HEK293 (cell line): ENCODE data around the gene BOC.

Source experiments
- CTCF ChIA-PET: fragments of 350-600 bp; formaldehyde crosslinking; extraction: SDS; loops from one replicate; lab custom pipeline; 2021; ENCODE audit warnings: antibody characterized with exemption; lab: Yijun Ruan, JAX
- POLR2A ChIA-PET: fragments of 300-600 bp; formaldehyde crosslinking; extraction: SDS; loops from one replicate; lab custom pipeline; 2020; ENCODE audit warnings: antibody characterized with exemption, inconsistent platforms; lab: Yijun Ruan, JAX
- H3K27ac ChIP-seq: fragments of 200-500 bp; sonication (Bioruptor generic); 2 replicates; pipeline ENCODE4 v1.5.1; 2014; ENCODE audit warnings: low read depth, low read length, control low read depth, inconsistent platforms; ENCODE audit errors: extremely low read depth
- H3K36me3 ChIP-seq, 2 experiments: fragments of 200-500 bp in 1 of 2; sonication (Bioruptor generic) in 1 of 2; 1 replicate in 1 of 2; 2 replicates in 1 of 2; pipeline ENCODE4 v1.5.1; 2014 to 2017; ENCODE audit warnings: inconsistent platforms in 2 of 2, low read length in 2 of 2; ENCODE audit not compliant: control insufficient read depth in 2 of 2, insufficient read depth in 1 of 2
- H3K4me1 ChIP-seq: fragments of 200-500 bp; sonication (Bioruptor generic); 2 replicates; pipeline ENCODE4 v1.5.1; 2014; ENCODE audit warnings: mild to moderate bottlenecking, low read length, inconsistent platforms; ENCODE audit not compliant: control insufficient read depth, insufficient read depth
- H3K4me3 ChIP-seq: 2 replicates; pipeline ENCODE4 v1.5.1; 2011; ENCODE audit warnings: low read depth, mild to moderate bottlenecking, control low read depth, low read length, moderate library complexity
- H3K9me3 ChIP-seq: fragments of 200-500 bp; sonication (Bioruptor generic); 2 replicates; pipeline ENCODE4 v1.5.1; 2014; ENCODE audit warnings: low read depth, low read length, inconsistent platforms; ENCODE audit not compliant: control insufficient read depth, insufficient read depth
- HIC1 ChIP-seq: fragments of 450-650 bp; formaldehyde crosslinking; IDR thresholded peaks from 2 replicates; pipeline ENCODE4 v1.5.1; 2016; ENCODE audit warnings: missing biosample characterization, missing genetic modification characterization
- PRDM4 ChIP-seq: fragments of 450-650 bp; formaldehyde crosslinking; IDR thresholded peaks from 2 replicates; pipeline ENCODE4 v1.5.1; 2017; ENCODE audit warnings: missing biosample characterization, missing genetic modification characterization
- ZBTB44 ChIP-seq: fragments of 450-650 bp; IDR thresholded peaks from 2 replicates; pipeline ENCODE4 v1.5.1; 2018; ENCODE audit warnings: missing biosample characterization, mild to moderate bottlenecking, missing genetic modification characterization
- ZBTB48 ChIP-seq: fragments of 450-650 bp; formaldehyde crosslinking; IDR thresholded peaks from 2 replicates; pipeline ENCODE4 v1.5.1; 2016; ENCODE audit warnings: missing biosample characterization, missing genetic modification characterization
- ZBTB6 ChIP-seq: fragments of 450-650 bp; formaldehyde crosslinking; IDR thresholded peaks from 2 replicates; pipeline ENCODE4 v1.5.1; 2017; ENCODE audit warnings: missing biosample characterization, missing genetic modification characterization
- ZBTB7A ChIP-seq: fragments of 450-650 bp; formaldehyde crosslinking; IDR thresholded peaks from 2 replicates; pipeline ENCODE4 v1.5.1; 2016; ENCODE audit warnings: low read depth, missing biosample characterization, missing genetic modification characterization
- ZNF112 ChIP-seq: fragments of 450-650 bp; formaldehyde crosslinking; IDR thresholded peaks from 2 replicates; pipeline ENCODE4 v1.5.0; 2017; ENCODE audit warnings: missing biosample characterization, missing genetic modification characterization
- ZNF133 ChIP-seq: fragments of 450-650 bp; formaldehyde crosslinking; IDR thresholded peaks from 2 replicates; pipeline ENCODE4 v1.5.1; 2016; ENCODE audit warnings: missing biosample characterization, missing genetic modification characterization
- ZNF16 ChIP-seq: fragments of 450-650 bp; formaldehyde crosslinking; IDR thresholded peaks from 2 replicates; pipeline ENCODE4 v1.5.1; 2016; ENCODE audit warnings: low read depth, missing biosample characterization, missing genetic modification characterization
- ZNF202 ChIP-seq: fragments of 450-650 bp; formaldehyde crosslinking; IDR thresholded peaks from 2 replicates; pipeline ENCODE4 v1.5.1; 2016; ENCODE audit warnings: missing biosample characterization, missing genetic modification characterization, borderline replicate concordance
- ZNF23 ChIP-seq: fragments of 450-650 bp; formaldehyde crosslinking; IDR thresholded peaks from 2 replicates; pipeline ENCODE4 v1.5.1; 2016; ENCODE audit warnings: missing biosample characterization, missing genetic modification characterization, borderline replicate concordance
- ZNF26 ChIP-seq: fragments of 450-650 bp; formaldehyde crosslinking; IDR thresholded peaks from 2 replicates; pipeline ENCODE4 v1.5.1; 2016; ENCODE audit warnings: missing biosample characterization, missing genetic modification characterization
- ZNF292 ChIP-seq: fragments of 450-650 bp; formaldehyde crosslinking; IDR thresholded peaks from 2 replicates; pipeline ENCODE4 v1.5.1; 2016; ENCODE audit warnings: low read depth, missing biosample characterization, missing genetic modification characterization, borderline replicate concordance
- ZNF501 ChIP-seq: fragments of 450-650 bp; formaldehyde crosslinking; IDR thresholded peaks from 2 replicates; pipeline ENCODE4 v1.5.1; 2016; ENCODE audit warnings: missing biosample characterization, missing genetic modification characterization
- ZNF529 ChIP-seq: fragments of 450-650 bp; formaldehyde crosslinking; IDR thresholded peaks from 2 replicates; pipeline ENCODE4 v1.5.1; 2017; ENCODE audit warnings: missing genetic modification characterization, missing biosample characterization; ENCODE audit not compliant: insufficient replicate concordance
- ZNF580 ChIP-seq: fragments of 450-650 bp; formaldehyde crosslinking; IDR thresholded peaks from 2 replicates; pipeline ENCODE4 v1.5.1; 2016; ENCODE audit warnings: missing biosample characterization, missing genetic modification characterization
- ZSCAN23 ChIP-seq: fragments of 450-650 bp; formaldehyde crosslinking; IDR thresholded peaks from 2 replicates; pipeline ENCODE4 v1.5.1; 2016; ENCODE audit warnings: missing biosample characterization, missing genetic modification characterization

Gene BOC

GRCh38 chr3:113200946-113201345 is 10.4 kb upstream of the BOC start (continued):
- TF ChIP-seq ZBTB6 (tag by site-specific recombination), result no peak
- TF ChIP-seq ZBTB44, result no peak
- TF ChIP-seq ZNF23 (tag by site-specific recombination), result no peak

- no peaks in the 10 kb centered on the region for H3K9me3 ChIP-seq
- TF ChIP-seq HIC1 (tag by site-specific recombination) (no peak), ZNF133 (tag by site-specific recombination) (no peak), PRDM4 (tag by site-specific recombination) (no peak), ZNF112 (tag by site-specific recombination) (no peak), ZNF580 (tag by site-specific recombination) (no peak), ZNF26 (tag by site-specific recombination) (no peak)
- CTCF ChIA-PET, result no interaction called here
Measured at GRCh38 chr3:113204371-113204770, 7.0 kb upstream of the BOC start.

GRCh38 chr3:113205481-113205880 is 5.9 kb upstream of the BOC start:
- ChIA-PET POLR2A (interaction anchor here (0.7 kb wide), 1 partner anchor 83 kb away, joined by 4 read pairs; no protein-coding TSS in a partner anchor), CTCF (interaction anchor here (0.5 kb wide), 1 partner anchor 56 kb away, joined by 3 read pairs; no protein-coding TSS in a partner anchor)
- Histone ChIP-seq H3K36me3 (no peaks in the 10 kb centered on the region), H3K27ac (no peak overlapping the region), H3K9me3 (no peaks in the 10 kb centered on the region), H3K4me3 (no peak overlapping the region), H3K4me1 (no peaks in the 10 kb centered on the region)
- no peak for TF ChIP-seq ZNF202 (tag by site-specific recombination)
- no peak for TF ChIP-seq ZBTB7A (tag by site-specific recombination)
- TF ChIP-seq ZSCAN23 (tag by site-specific recombination), result no peak
- no peak for TF ChIP-seq ZNF501 (tag by site-specific recombination)
- no peak for TF ChIP-seq ZNF292
- no peak for TF ChIP-seq ZBTB48 (tag by site-specific recombination)
- no peak for TF ChIP-seq ZNF529 (tag by site-specific recombination)
- TF ChIP-seq ZNF16 (tag by site-specific recombination), result no peak

More at GRCh38 chr3:113204371-113204770, 7.0 kb upstream of the BOC start:
- POLR2A ChIA-PET, result no interaction called here
- Histone ChIP-seq H3K4me3 (no peak overlapping the region), H3K27ac (no peak overlapping the region), H3K36me3 (no peaks in the 10 kb centered on the region), H3K4me1 (no peaks in the 10 kb centered on the region)
